Liver (tissue), 9 donors: ENCODE measurements around the gene PLA2G2F. TPM values are rescaled to one million over a fixed set of nuclear protein-coding genes. Genes with fewer than 3 reads are reported as not detected.

Source experiments
- DNase-seq: peaks from one replicate; pipeline ENCODE4 v3.0.0-alpha.2; 2017; ENCODE audit warnings: low spot score
- H3K27ac ChIP-seq, 2 donors: one replicate each; pipeline ENCODE4 v1.7.0; 2013; ENCODE audit warnings: inconsistent platforms in 2 of 2, low read length in 2 of 2, control low read depth in 1 of 2, low read depth in 1 of 2, mild to moderate bottlenecking in 1 of 2
- H3K27me3 ChIP-seq, 4 donors: one replicate each; pipeline versions ENCODE4 v1.6.1 to v1.7.0; 2013; ENCODE audit warnings: low read length in 3 of 4, inconsistent platforms in 1 of 4, mild to moderate bottlenecking in 1 of 4, moderate library complexity in 1 of 4; ENCODE audit not compliant: control insufficient read depth in 4 of 4, insufficient read depth in 4 of 4
- H3K36me3 ChIP-seq, 4 donors: one replicate each; pipeline versions ENCODE4 v1.6.1 to v1.7.0; 2013; ENCODE audit warnings: low read length in 3 of 4, mild to moderate bottlenecking in 3 of 4, low read depth in 1 of 4, moderate library complexity in 1 of 4; ENCODE audit not compliant: control insufficient read depth in 4 of 4, insufficient read depth in 3 of 4
- H3K4me1 ChIP-seq, 4 donors: one replicate each; pipeline versions ENCODE4 v1.6.1 to v1.7.0; 2013; ENCODE audit warnings: low read length in 3 of 4, mild to moderate bottlenecking in 3 of 4, moderate library complexity in 1 of 4; ENCODE audit not compliant: control insufficient read depth in 4 of 4, insufficient read depth in 4 of 4
- H3K4me3 ChIP-seq, 3 donors: one replicate each; pipeline versions ENCODE4 v1.6.1 to v1.7.0; 2013; ENCODE audit warnings: low read length in 3 of 3, control low read depth in 1 of 3, low read depth in 1 of 3, mild to moderate bottlenecking in 1 of 3
- H3K9ac ChIP-seq, 2 donors: one replicate each; pipeline ENCODE4 v1.7.0; 2013; ENCODE audit warnings: low read length in 2 of 2, mild to moderate bottlenecking in 2 of 2, moderate library complexity in 2 of 2, control low read depth in 1 of 2, low read depth in 1 of 2
- H3K9me3 ChIP-seq, 4 donors: one replicate each; pipeline versions ENCODE4 v1.6.1 to v1.7.0; 2013; ENCODE audit warnings: low read length in 3 of 4; ENCODE audit not compliant: control insufficient read depth in 4 of 4
- ATF3 ChIP-seq: IDR thresholded peaks from 2 replicates; pipeline ENCODE4 v1.6.1; 2016; ENCODE audit warnings: antibody characterized with exemption
- CTCF ChIP-seq: fragments of 150-350 bp; IDR thresholded peaks from 2 replicates; pipeline ENCODE4 v1.5.1; 2017; ENCODE audit warnings: improper control_type of control experiment, low read depth, low read length; ENCODE audit not compliant: missing input control
- EGR1 ChIP-seq, 2 donors: IDR thresholded peaks; 2 replicates each; pipeline ENCODE4 v1.6.1; 2016 to 2018; ENCODE audit warnings: antibody characterized with exemption in 2 of 2, low read depth in 2 of 2
- FOXA1 ChIP-seq: IDR thresholded peaks from 2 replicates; pipeline ENCODE4 v1.6.1; 2016; ENCODE audit warnings: antibody characterized with exemption
- FOXA2 ChIP-seq: IDR thresholded peaks from 2 replicates; pipeline ENCODE4 v1.6.1; 2016; ENCODE audit warnings: antibody characterized with exemption
- GABPA ChIP-seq, 2 donors: IDR thresholded peaks in 1 of 2; conservative IDR thresholded peaks in 1 of 2; 2 replicates each; pipeline ENCODE4 v1.6.1; 2016; ENCODE audit warnings: antibody characterized with exemption in 2 of 2, mild to moderate bottlenecking in 1 of 2, moderate library complexity in 1 of 2
- HNF4G ChIP-seq: IDR thresholded peaks from 2 replicates; pipeline ENCODE4 v1.6.1; 2016; ENCODE audit warnings: antibody characterized with exemption
- JUND ChIP-seq, 2 donors: IDR thresholded peaks; 2 replicates each; pipeline ENCODE4 v1.6.1; 2016; ENCODE audit warnings: antibody characterized with exemption in 2 of 2
- MAX ChIP-seq: IDR thresholded peaks from 2 replicates; pipeline ENCODE4 v1.6.1; 2016; ENCODE audit warnings: antibody characterized with exemption
- NR2F2 ChIP-seq: IDR thresholded peaks from 2 replicates; pipeline ENCODE4 v1.6.1; 2016; ENCODE audit warnings: antibody characterized with exemption
- REST ChIP-seq: IDR thresholded peaks from 2 replicates; pipeline ENCODE4 v1.6.1; 2016; ENCODE audit warnings: antibody characterized with exemption, mild to moderate bottlenecking
- RXRA ChIP-seq, 2 donors: IDR thresholded peaks; 2 replicates each; pipeline ENCODE4 v1.6.1; 2017 to 2018; ENCODE audit warnings: antibody characterized with exemption in 2 of 2, mild to moderate bottlenecking in 1 of 2
- SP1 ChIP-seq: IDR thresholded peaks from 2 replicates; pipeline ENCODE4 v1.6.1; 2018; ENCODE audit warnings: antibody characterized with exemption, mild to moderate bottlenecking
- TAF1 ChIP-seq: conservative IDR thresholded peaks from 2 replicates; pipeline ENCODE4 v1.6.1; 2016; ENCODE audit warnings: antibody characterized with exemption, mild to moderate bottlenecking
- YY1 ChIP-seq: IDR thresholded peaks from 2 replicates; pipeline ENCODE4 v1.6.1; 2016; ENCODE audit warnings: antibody characterized with exemption, mild to moderate bottlenecking
- ZBTB33 ChIP-seq: IDR thresholded peaks from 2 replicates; pipeline ENCODE4 v1.6.1; 2016; ENCODE audit warnings: antibody characterized with exemption
- WGBS: extraction: QIAGEN DNeasy Blood & Tissue Kit; methylation state at CpG from one replicate; pipeline ENCODE4 v1.1.7; 2013; 5-methylcytosine and 5-hydroxymethylcytosine counted together
- polyA plus RNA-seq, 2 donors: library from polyadenylated mRNA; stranded (reverse) in 1 of 2; unstranded in 1 of 2; fragments of 200-250 nt in 1 of 2; fragments of >200 nt in 1 of 2; fragmentation: Nextera tagmentation in 1 of 2; extraction: Ambion mirVana in 1 of 2; gene quantifications; one replicate each; pipeline versions ENCODE4 v1.2.1 to v1.2.3, GENCODE V29; 2013 to 2015
- total RNA-seq, 2 donors: library from RNA; depleted of rRNA; stranded (reverse); fragments of >200 nt; gene quantifications; one replicate each; pipeline ENCODE4 v1.2.3, GENCODE V29; 2014
- donor health status: healthy.
- donor health status: healthy.
- donor health status: healthy.
- donor health status: healthy.
- donor health status: healthy.

The PLA2G2F gene
- total and polyA plus RNA-seq, 4 donors, result under 0.01 TPM; not detected in 3

- Histone ChIP-seq H3K36me3 (no peaks in the 10 kb centered on the region), H3K4me1 (no peaks in the 10 kb centered on the region), H3K4me3 (no peak overlapping the region), H3K9me3 (no peaks in the 10 kb centered on the region), H3K27ac (no peak overlapping the region), H3K9ac (no peak overlapping the region), H3K27me3 (no peaks in the 10 kb centered on the region)
- no peak for DNase-seq
- 52% methylated on average over 1 of the region's 1 CpG for WGBS
- TF ChIP-seq CTCF, result no peak
- no peak for TF ChIP-seq NR2F2
- TF ChIP-seq ATF3, result no peak
- TF ChIP-seq FOXA1, result no peak
- TF ChIP-seq ZBTB33, result no peak
Measured at GRCh38 chr1:20105856-20106255, 33.3 kb upstream of the PLA2G2F start.

- Histone ChIP-seq H3K9ac (no peak overlapping the region), H3K27me3 (no peaks in the 10 kb centered on the region), H3K4me3 (no peak overlapping the region), H3K9me3 (no peaks in the 10 kb centered on the region), H3K27ac (no peak overlapping the region), H3K4me1 (no peaks in the 10 kb centered on the region), H3K36me3 (no peaks in the 10 kb centered on the region)
- WGBS, result 72% methylated on average over 4 of the region's 4 CpGs
- TF ChIP-seq JUND (IDR thresholded peaks at IDR 0.05), result no peak
- no peak for TF ChIP-seq RXRA (IDR thresholded peaks at IDR 0.05)
- no peak for TF ChIP-seq HNF4G
- no peak for TF ChIP-seq EGR1 (IDR thresholded peaks at IDR 0.05; ENCODE audit: low read depth in 2 of 2)
- no peak for TF ChIP-seq NR2F2
- no peak for TF ChIP-seq MAX
- no peak for TF ChIP-seq CTCF
- no peak for TF ChIP-seq SP1
- TF ChIP-seq GABPA (IDR thresholded peaks at IDR 0.05 in 1 of 2, conservative IDR thresholded peaks at IDR 0.05 in 1 of 2), result no peak
- TF ChIP-seq ZBTB33, result no peak
- no peak for TF ChIP-seq FOXA2
- TF ChIP-seq TAF1, result no peak
- no peak for TF ChIP-seq YY1
- no peak for TF ChIP-seq REST
- no peak for DNase-seq
Measured at GRCh38 chr1:20107351-20107750, 31.8 kb upstream of the PLA2G2F start.
